Osteoblast (primary cell): ENCODE data around the gene GPR137B. TPM values are rescaled to one million over a fixed set of nuclear protein-coding genes. Genes with fewer than 3 reads are reported as not detected.
A peak's percentile ranks its signal among the peaks of the same experiment; 100 is the strongest.

Experiments
- DNase-seq: peaks from one replicate; pipeline ENCODE4 v3.0.0; 2011; ENCODE audit warnings: low spot score, mixed read lengths; ENCODE audit not compliant: insufficient read length; ENCODE audit errors: missing footprints
- H2AFZ ChIP-seq: 2 replicates; pipeline ENCODE4 v1.6.0; 2011; ENCODE audit warnings: mild to moderate bottlenecking, low read length
- H3K27ac ChIP-seq: 2 replicates; pipeline ENCODE4 v1.5.1; 2011; ENCODE audit warnings: mild to moderate bottlenecking, low read depth, low read length, moderate library complexity
- H3K27me3 ChIP-seq: 2 replicates; pipeline ENCODE4 v1.6.0; 2012; ENCODE audit warnings: mild to moderate bottlenecking, control low read depth, inconsistent platforms, low read length, moderate library complexity; ENCODE audit not compliant: insufficient read depth
- H3K36me3 ChIP-seq: 2 replicates; pipeline ENCODE4 v1.5.1; 2011; ENCODE audit warnings: mild to moderate bottlenecking, low read length, control low read depth, moderate library complexity; ENCODE audit not compliant: insufficient read depth
- H3K4me1 ChIP-seq: 2 replicates; pipeline ENCODE4 v1.5.1; 2011; ENCODE audit warnings: mild to moderate bottlenecking, low read length, control low read depth, moderate library complexity; ENCODE audit not compliant: insufficient read depth
- H3K4me2 ChIP-seq: 2 replicates; pipeline ENCODE4 v1.6.0; 2011; ENCODE audit warnings: mild to moderate bottlenecking, low read length; ENCODE audit not compliant: insufficient read depth
- H3K4me3 ChIP-seq: fragments of 200-600 bp; sonication (generic); 3 replicates; pipeline ENCODE4 v1.5.1; 2012; ENCODE audit warnings: mild to moderate bottlenecking, low read length, inconsistent platforms; ENCODE audit not compliant: insufficient read depth
- H3K79me2 ChIP-seq: 2 replicates; pipeline ENCODE4 v1.6.0; 2012; ENCODE audit warnings: mild to moderate bottlenecking, low read length, control low read depth, inconsistent platforms; ENCODE audit not compliant: insufficient read depth
- H3K9me3 ChIP-seq: 2 replicates; pipeline ENCODE4 v1.5.1; 2011; ENCODE audit warnings: low read depth, low read length, control low read depth
- H4K20me1 ChIP-seq: 2 replicates; pipeline ENCODE4 v1.6.0; 2012; ENCODE audit warnings: mild to moderate bottlenecking, low read length, control low read depth; ENCODE audit not compliant: insufficient read depth
- total RNA-seq: library from RNA; depleted of rRNA; stranded (reverse); fragments of >200 nt; gene quantifications from 2 replicates; pipeline ENCODE4 v1.2.3, GENCODE V29; 2012
- TF ChIP-seq, protein P1 (sequence below): IDR thresholded peaks from 2 replicates; pipeline ENCODE4 v1.5.1; 2011; ENCODE audit warnings: mild to moderate bottlenecking, low read depth, low read length, moderate library complexity; ENCODE audit errors: extremely low read depth

GPR137B gene
- total RNA-seq, 1 donor: 23.5 TPM

DNA sequence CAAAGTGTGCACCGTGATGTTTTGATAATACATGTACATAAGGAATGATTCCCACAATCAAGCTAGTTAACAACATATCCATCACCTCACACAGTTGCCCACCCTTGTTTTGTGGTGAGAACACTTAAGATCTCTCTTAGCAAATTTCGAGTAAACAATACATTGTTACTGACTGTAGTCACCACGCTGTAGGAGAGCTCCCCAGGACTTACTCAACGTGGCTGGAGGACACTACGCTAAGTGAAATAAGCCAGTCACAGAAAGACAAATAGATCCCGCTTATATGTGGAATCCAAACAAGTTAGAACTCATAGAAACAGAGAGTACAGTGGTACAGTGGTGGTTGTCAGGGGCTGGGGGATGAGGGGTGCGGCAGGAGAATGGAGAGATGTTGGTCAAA, 24.8 kb downstream of the GPR137B start:
- H4K20me1 ChIP-seq: peaks cover 22% of the 10 kb centered on the region
- DNase-seq: peak; percentile 2
- no peak overlapping the region for H2AFZ ChIP-seq
- no peaks in the 10 kb centered on the region for H3K36me3 ChIP-seq
- no peaks in the 10 kb centered on the region for H3K27me3 ChIP-seq
- no peak overlapping the region for H3K27ac ChIP-seq
- H3K4me1 ChIP-seq: peaks cover 1% of the 10 kb centered on the region
- H3K9me3 ChIP-seq: no peaks in the 10 kb centered on the region
- H3K4me2 ChIP-seq: no peak overlapping the region
- TF ChIP-seq, protein P1, sequence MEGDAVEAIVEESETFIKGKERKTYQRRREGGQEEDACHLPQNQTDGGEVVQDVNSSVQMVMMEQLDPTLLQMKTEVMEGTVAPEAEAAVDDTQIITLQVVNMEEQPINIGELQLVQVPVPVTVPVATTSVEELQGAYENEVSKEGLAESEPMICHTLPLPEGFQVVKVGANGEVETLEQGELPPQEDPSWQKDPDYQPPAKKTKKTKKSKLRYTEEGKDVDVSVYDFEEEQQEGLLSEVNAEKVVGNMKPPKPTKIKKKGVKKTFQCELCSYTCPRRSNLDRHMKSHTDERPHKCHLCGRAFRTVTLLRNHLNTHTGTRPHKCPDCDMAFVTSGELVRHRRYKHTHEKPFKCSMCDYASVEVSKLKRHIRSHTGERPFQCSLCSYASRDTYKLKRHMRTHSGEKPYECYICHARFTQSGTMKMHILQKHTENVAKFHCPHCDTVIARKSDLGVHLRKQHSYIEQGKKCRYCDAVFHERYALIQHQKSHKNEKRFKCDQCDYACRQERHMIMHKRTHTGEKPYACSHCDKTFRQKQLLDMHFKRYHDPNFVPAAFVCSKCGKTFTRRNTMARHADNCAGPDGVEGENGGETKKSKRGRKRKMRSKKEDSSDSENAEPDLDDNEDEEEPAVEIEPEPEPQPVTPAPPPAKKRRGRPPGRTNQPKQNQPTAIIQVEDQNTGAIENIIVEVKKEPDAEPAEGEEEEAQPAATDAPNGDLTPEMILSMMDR: no peak
- H3K79me2 ChIP-seq: no peaks in the 10 kb centered on the region
- H3K4me3 ChIP-seq: no peak overlapping the region

DNA sequence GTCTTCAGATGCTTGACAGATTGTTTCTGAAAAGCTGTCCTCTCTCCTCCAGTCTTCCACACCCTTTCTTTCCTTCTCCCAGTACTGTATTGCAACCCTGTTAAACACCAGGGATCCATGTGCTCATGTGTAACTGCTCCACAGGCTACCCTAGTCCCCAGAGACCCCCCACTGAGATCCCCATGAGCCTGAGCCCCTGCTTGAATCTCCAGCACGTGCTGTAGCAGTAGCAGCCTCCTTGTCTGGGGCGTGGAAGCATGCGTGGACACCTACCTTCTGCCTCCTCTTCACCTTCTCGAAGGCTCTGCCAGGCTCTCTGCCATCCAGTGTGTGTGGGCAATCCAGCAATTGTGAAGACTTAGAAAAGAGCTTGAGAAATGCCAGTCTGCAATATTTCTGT, 25.2 kb downstream of the GPR137B start:
- Histone ChIP-seq H4K20me1 (peaks cover 22% of the 10 kb centered on the region), H3K4me3 (no peak overlapping the region), H3K4me2 (no peak overlapping the region), H3K79me2 (no peaks in the 10 kb centered on the region), H2AFZ (no peak overlapping the region), H3K27ac (no peak overlapping the region), H3K36me3 (no peaks in the 10 kb centered on the region), H3K27me3 (no peaks in the 10 kb centered on the region), H3K9me3 (no peaks in the 10 kb centered on the region), H3K4me1 (peaks cover 3% of the 10 kb centered on the region)
- TF ChIP-seq, protein P1: no peak
- DNase-seq: peak; percentile 66

DNA sequence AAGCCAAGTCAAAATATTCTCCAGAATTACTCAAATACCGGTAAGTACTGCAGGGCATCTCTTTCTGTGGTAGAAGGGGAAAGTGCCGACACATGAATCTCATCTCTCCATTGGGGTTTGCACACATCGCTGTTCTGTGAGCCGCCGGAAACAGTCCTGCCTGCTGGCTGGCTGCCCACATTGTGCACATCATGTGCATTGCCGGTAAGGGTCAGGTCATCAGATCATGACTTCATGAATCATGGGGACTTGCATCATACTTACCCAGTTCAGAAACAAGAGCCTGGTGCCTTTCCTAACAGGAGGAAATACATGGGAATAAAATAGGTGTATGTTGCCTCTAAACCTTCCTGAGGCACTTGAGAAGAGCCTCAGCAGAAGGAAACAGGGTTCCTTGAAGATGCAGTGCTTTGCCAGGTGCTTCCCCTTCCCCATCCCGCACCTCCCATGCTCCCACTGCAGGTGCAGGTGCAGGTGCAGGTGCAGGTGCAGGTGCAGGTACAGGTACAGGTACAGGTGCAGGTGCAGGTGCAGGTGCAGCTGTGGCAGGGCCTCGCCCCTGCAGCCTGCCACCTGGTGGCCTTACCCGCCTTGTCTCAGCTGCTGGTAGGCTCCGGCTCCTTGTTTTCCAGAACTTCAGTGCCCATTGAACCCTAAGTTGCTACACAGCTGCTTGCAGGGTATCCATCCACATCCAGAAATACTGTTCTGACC, 26.5 kb downstream of the GPR137B start:
- Histone ChIP-seq H3K27me3 (no peaks in the 10 kb centered on the region), H4K20me1 (peaks cover 22% of the 10 kb centered on the region), H3K36me3 (no peaks in the 10 kb centered on the region), H3K9me3 (no peaks in the 10 kb centered on the region), H3K27ac (no peak overlapping the region), H3K79me2 (no peaks in the 10 kb centered on the region), H3K4me3 (no peak overlapping the region), H3K4me1 (peaks cover 3% of the 10 kb centered on the region), H2AFZ (no peak overlapping the region), H3K4me2 (no peak overlapping the region)
- peak; percentile 59 for DNase-seq
- TF ChIP-seq, protein P1: no peak

DNA sequence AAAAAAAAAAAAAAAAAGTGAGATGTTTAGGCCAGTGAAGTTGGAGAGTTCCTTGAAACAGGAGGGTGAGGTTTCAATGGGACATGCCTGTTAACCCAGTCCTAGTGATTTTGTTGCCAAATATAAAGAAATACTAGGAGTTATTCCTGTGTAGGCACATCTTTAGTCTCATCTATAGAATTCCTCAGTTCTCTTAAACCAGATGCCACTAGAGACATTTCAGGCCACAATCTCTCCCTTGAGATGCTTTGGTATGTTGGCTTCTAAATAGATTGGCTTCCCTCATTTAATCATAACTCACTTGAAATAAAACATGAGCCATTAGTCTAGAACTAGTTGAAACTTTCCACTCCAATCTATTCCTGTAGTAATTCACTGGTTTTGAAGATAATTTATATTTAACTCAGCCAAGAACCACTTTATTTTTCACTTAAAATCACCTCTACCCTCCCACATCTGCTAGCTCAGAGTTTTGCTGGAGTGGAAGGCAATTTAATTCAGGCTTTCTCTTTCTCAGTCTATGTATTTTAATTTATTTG, 29.8 kb downstream of the GPR137B start:
- H3K27me3 ChIP-seq: no peaks in the 10 kb centered on the region
- peaks cover 3% of the 10 kb centered on the region for H3K4me1 ChIP-seq
- no peak overlapping the region for H2AFZ ChIP-seq
- H3K79me2 ChIP-seq: no peaks in the 10 kb centered on the region
- H3K36me3 ChIP-seq: no peaks in the 10 kb centered on the region
- H3K4me3 ChIP-seq: no peak overlapping the region
- peaks cover 13% of the 10 kb centered on the region for H4K20me1 ChIP-seq
- DNase-seq: peak; percentile 73
- no peak overlapping the region for H3K27ac ChIP-seq
- TF ChIP-seq, protein P1: no peak
- H3K4me2 ChIP-seq: no peak overlapping the region
- H3K9me3 ChIP-seq: no peaks in the 10 kb centered on the region
